Transverse colon (tissue), 4 donors: ENCODE data around the gene CPXM2. TPM values are rescaled to one million over a fixed set of nuclear protein-coding genes. Genes with fewer than 3 reads are reported as not detected.
A peak's percentile ranks its signal among the peaks of the same experiment; 100 is the strongest.

Experiments used
- DNase-seq: peaks from one replicate; pipeline ENCODE4 v3.0.0-alpha.2; 2019
- H3K27ac ChIP-seq, 4 donors: fragments of 200-600 bp; sonication (generic); 2 replicates each; pipeline ENCODE4 v1.5.1; 2016 to 2018; ENCODE audit warnings: inconsistent platforms in 4 of 4
- H3K27me3 ChIP-seq: fragments of 200-600 bp; sonication (generic); 2 replicates; pipeline ENCODE4 v1.5.1; 2017; ENCODE audit warnings: inconsistent platforms
- H3K36me3 ChIP-seq, 4 donors: fragments of 200-600 bp; sonication (generic); 2 replicates each; pipeline ENCODE4 v1.5.1; 2017 to 2019; ENCODE audit warnings: inconsistent platforms in 4 of 4
- H3K4me1 ChIP-seq, 4 donors: fragments of 200-600 bp; sonication (generic); 2 replicates each; pipeline ENCODE4 v1.5.1; 2017 to 2020; ENCODE audit warnings: inconsistent platforms in 4 of 4
- H3K4me3 ChIP-seq, 4 donors: fragments of 200-600 bp; sonication (generic); 1 replicate in 1 of 4; 2 replicates in 3 of 4; pipeline versions ENCODE4 v1.5.1 to v1.6.1; 2017 to 2019; ENCODE audit warnings: inconsistent platforms in 4 of 4
- H3K9me3 ChIP-seq, 2 donors: fragments of 200-600 bp; sonication (generic); 2 replicates each; pipeline ENCODE4 v1.5.1; 2017 to 2019; ENCODE audit warnings: inconsistent platforms in 2 of 2
- EP300 ChIP-seq: sonication (generic); formaldehyde crosslinking; IDR thresholded peaks from one replicate; pipeline ENCODE4 v1.6.1; 2017; ENCODE audit warnings: antibody characterized with exemption, low read depth
- POLR2A ChIP-seq: fragments of 450-650 bp; IDR thresholded peaks from one replicate; pipeline ENCODE4 v1.6.1; 2016; ENCODE audit warnings: antibody characterized with exemption, mild to moderate bottlenecking, moderate library complexity
- POLR2AphosphoS5 ChIP-seq, 3 donors: sonication (generic); formaldehyde crosslinking; IDR thresholded peaks; one replicate each; pipeline ENCODE4 v1.6.1; 2016; ENCODE audit warnings: antibody characterized with exemption in 3 of 3
- WGBS, 2 donors: methylation state at CpG; one replicate each; pipeline ENCODE4 v1.1.5; 2018; ENCODE audit warnings: low coverage in 1 of 2; 5-methylcytosine and 5-hydroxymethylcytosine counted together
- in situ Hi-C, 4 donors: fragments of 200-750 bp; cut with MboI; loops; one replicate each; pipeline versions ENCODE4 v1.15.0 to v1.15.1; 2017; ENCODE audit warnings: low sequenced_read_pairs in 3 of 4, low pct_ligation_motif_present in 1 of 4, low pct_unique_long_range_greater_than_20kb in 1 of 4
- intact Hi-C: fragments of 100-400 bp; cut with DNase I; formaldehyde crosslinking; loops from one replicate; pipeline ENCODE4 v1.15.1; 2023; ENCODE audit warnings: low total_unique reads
- total RNA-seq, 4 donors: library from RNA; depleted of rRNA; stranded (reverse); fragments of >200 nt; gene quantifications; one replicate each; pipeline ENCODE4 v1.1.0, GENCODE V29; 2016
- TF ChIP-seq, protein P1 (sequence below), 5 experiments: fragments of 200-600 bp in 3 of 5; fragments of 450-650 bp in 2 of 5; sonication (generic) in 3 of 5; IDR thresholded peaks; 1 replicate in 2 of 5; 2 replicates in 3 of 5; pipeline ENCODE4 v1.5.1; 2016 to 2017; ENCODE audit warnings: antibody characterized with exemption in 5 of 5, inconsistent platforms in 3 of 5, mild to moderate bottlenecking in 2 of 5, moderate library complexity in 1 of 5

The CPXM2 gene
- total RNA-seq, 4 donors from 2014 or later, result 7.8 to 19.1 (median 13.0) TPM

DNA sequence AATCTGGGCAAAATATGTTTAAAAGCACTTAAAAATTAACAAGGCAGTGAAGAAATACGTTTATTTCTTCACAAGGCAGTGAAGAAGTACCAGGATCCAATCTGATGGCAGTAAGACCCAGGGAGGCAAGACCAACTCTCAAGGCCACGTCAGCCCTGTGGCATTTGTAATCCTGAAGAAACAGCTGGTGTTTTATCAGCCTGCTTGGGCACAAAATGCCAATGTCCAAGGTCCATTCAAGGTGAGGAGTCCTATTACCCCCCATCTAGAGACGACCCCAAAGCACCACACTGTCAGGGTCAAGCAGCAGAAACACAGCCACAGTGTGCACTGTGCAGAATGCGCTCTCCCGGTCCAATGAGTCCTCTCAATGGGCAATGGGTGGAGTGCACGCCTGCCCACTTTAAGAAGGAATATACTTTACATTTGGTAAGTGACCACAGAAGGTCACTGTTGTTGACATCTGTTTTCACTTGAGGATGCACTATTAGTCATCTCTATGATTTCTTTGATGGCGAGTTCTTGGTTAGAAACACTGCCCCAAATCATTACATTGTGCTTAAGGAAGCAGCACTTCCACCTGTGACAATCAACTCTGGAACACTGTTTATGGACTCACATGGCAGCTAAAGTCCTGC is 12.8 kb downstream of the CPXM2 start:
- TF ChIP-seq, protein P1, sequence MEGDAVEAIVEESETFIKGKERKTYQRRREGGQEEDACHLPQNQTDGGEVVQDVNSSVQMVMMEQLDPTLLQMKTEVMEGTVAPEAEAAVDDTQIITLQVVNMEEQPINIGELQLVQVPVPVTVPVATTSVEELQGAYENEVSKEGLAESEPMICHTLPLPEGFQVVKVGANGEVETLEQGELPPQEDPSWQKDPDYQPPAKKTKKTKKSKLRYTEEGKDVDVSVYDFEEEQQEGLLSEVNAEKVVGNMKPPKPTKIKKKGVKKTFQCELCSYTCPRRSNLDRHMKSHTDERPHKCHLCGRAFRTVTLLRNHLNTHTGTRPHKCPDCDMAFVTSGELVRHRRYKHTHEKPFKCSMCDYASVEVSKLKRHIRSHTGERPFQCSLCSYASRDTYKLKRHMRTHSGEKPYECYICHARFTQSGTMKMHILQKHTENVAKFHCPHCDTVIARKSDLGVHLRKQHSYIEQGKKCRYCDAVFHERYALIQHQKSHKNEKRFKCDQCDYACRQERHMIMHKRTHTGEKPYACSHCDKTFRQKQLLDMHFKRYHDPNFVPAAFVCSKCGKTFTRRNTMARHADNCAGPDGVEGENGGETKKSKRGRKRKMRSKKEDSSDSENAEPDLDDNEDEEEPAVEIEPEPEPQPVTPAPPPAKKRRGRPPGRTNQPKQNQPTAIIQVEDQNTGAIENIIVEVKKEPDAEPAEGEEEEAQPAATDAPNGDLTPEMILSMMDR (IDR thresholded peaks at IDR 0.05), result no peak
- TF ChIP-seq POLR2AphosphoS5 (IDR thresholded peaks at IDR 0.05), result no peak
- TF ChIP-seq EP300, result no peak
- no peak for TF ChIP-seq POLR2A
- Histone ChIP-seq H3K9me3 (no peaks in the 10 kb centered on the region), H3K4me3 (no peak overlapping the region), H3K4me1 (peaks cover 0 to 3% (median 0%) of the 10 kb centered on the region in 4 donors), H3K27me3 (no peaks in the 10 kb centered on the region), H3K27ac (no peak overlapping the region), H3K36me3 (no peaks in the 10 kb centered on the region)
- intact Hi-C loops, result no loop called here
- WGBS, 2 donors, result 55 to 73% methylated on average over 2 to 7 of the region's 7 CpGs
- in situ Hi-C loops, result no loop called here
- DNase-seq, result no peak

DNA sequence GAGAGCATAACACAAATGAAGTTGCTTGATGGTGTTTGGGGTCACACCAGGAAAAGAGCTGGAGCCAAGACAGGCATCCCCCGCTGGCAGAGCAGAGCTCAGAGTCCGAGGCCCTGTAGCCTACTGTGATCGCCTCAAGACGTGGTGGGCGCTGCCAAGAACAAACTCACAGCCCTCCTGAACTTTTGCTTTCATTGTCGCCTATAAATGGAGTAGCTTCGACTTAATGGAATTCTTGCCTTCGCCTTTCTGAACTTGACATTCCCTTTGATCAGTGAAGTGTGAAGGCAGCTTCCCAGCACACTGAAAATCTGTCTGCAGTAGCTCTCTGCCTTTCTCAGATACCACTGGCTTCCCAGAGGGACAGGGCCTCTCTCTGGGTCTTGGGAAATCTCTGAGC is 21.3 kb downstream of the CPXM2 start:
- DNase-seq, result no peak
- intact Hi-C loops, result no loop called here
- no peaks in the 10 kb centered on the region for H3K9me3 ChIP-seq
- peak overlapping the region; percentile 81 to 87 (median 84) for H3K27ac ChIP-seq
- in situ Hi-C loops, result no loop called here
- no peak overlapping the region for H3K4me3 ChIP-seq
- TF ChIP-seq POLR2A, result no peak
- TF ChIP-seq POLR2AphosphoS5 (IDR thresholded peaks at IDR 0.05), result no peak
- no peak for TF ChIP-seq EP300
- TF ChIP-seq, protein P1 (IDR thresholded peaks at IDR 0.05), result no peak
- no peaks in the 10 kb centered on the region for H3K36me3 ChIP-seq
- H3K4me1 ChIP-seq, result peaks cover 3 to 17% (median 5%) of the 10 kb centered on the region in 4 donors
- 65 to 81% methylated on average over 3 to 8 of the region's 8 CpGs for WGBS, 2 donors
- H3K27me3 ChIP-seq, result no peaks in the 10 kb centered on the region

DNA sequence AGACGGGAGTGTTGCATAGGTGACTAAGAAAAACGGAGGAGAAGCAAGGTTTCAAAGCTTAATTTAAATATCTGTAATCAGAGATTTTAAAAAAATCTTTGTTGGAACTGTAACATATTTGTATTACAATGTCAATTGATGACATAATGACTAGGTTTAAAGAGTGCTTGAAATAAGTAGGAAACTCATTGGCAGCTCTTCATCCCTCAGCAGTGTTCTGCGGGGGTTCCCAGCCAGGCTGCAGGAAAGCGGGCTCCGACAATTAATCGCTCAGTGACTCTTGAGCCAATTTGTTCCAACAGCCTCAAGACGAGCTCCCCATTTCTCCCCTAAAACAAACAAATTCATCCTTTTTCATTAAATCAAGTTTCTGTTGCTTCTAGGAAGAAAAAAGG is 22.6 kb downstream of the CPXM2 start:
- peak overlapping the region; percentile 81 to 87 (median 84) for H3K27ac ChIP-seq
- TF ChIP-seq POLR2A (no peak), POLR2AphosphoS5 (IDR thresholded peaks at IDR 0.05) (no peak), EP300 (no peak)
- TF ChIP-seq, protein P1 (IDR thresholded peaks at IDR 0.05), result no peak
- peaks cover 3 to 17% (median 5%) of the 10 kb centered on the region in 4 donors for H3K4me1 ChIP-seq
- intact Hi-C loops (loop anchor here (5.0 kb wide), 1 partner anchor 98 kb away; no protein-coding TSS in a partner anchor), in situ Hi-C loops (no loop called here)
- H3K4me3 ChIP-seq, result no peak overlapping the region
- DNase-seq, result no peak
- H3K36me3 ChIP-seq, result no peaks in the 10 kb centered on the region
- no peaks in the 10 kb centered on the region for H3K27me3 ChIP-seq
- H3K9me3 ChIP-seq, result no peaks in the 10 kb centered on the region
- WGBS, 2 donors, result 71 to 88% methylated on average over 7 of the region's 7 CpGs

DNA sequence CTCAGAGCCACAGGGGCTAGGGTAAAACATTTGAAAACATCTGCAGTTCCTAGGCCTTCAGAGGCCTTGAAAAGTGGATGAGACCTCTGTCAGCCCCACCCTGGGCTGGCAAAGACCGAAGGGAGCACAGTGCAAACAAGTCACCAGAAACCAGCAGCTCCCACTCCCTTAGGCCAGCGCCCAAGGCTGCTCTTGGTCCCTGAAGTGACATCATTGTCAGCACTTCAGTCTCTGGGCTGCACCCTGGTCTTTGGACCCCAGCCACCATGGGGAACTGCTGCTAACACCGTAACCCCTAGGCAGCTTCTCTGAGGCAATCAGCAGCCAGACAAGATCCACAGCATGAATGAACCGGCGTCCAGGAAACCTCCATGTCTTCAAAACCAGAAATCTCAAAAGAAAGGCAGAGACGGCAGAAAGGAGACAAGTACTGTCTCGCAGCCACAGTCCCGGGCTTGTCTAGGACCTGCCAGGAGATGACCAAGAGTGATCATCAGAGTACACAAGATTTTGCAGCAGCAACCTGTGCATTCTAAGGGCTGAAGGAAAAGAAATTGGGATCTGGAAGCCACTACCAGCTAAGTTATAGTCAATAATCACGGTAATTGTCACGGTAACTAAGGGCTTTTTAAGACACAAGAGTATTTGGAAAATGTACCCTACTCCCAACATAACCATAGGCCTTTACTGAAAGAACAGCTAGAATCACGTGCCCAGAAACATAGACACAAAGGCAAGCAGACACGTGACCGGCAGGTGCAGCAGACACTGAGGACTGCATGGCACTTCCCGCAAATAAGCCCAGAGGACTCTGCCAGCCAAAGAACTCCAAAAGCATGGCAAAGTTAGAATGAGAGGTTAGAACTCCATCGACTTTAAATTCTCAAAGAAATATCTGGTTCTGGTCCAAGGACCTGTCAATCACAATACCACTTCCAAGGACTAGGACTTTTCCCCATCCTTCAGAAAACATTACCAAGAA is 23.3 kb downstream of the CPXM2 start:
- Histone ChIP-seq H3K4me1 (peaks cover 3 to 17% (median 5%) of the 10 kb centered on the region in 4 donors), H3K4me3 (no peak overlapping the region), H3K36me3 (no peaks in the 10 kb centered on the region), H3K9me3 (no peaks in the 10 kb centered on the region), H3K27me3 (no peaks in the 10 kb centered on the region), H3K27ac (peak overlapping the region; percentile 81 to 87 (median 84))
- 63 to 77% methylated on average over 5 to 15 of the region's 15 CpGs for WGBS, 2 donors
- in situ Hi-C loops (no loop called here), intact Hi-C loops (loop anchor here (5.0 kb wide), 1 partner anchor 99 kb away; no protein-coding TSS in a partner anchor)
- no peak for TF ChIP-seq EP300
- no peak for TF ChIP-seq POLR2A
- no peak for TF ChIP-seq POLR2AphosphoS5 (IDR thresholded peaks at IDR 0.05)
- no peak for DNase-seq
